Gastrocnemius medialis (tissue), 4 donors: ENCODE measurements around the gene ME1. TPM values are rescaled to one million over a fixed set of nuclear protein-coding genes. Genes with fewer than 3 reads are reported as not detected.

Source experiments
- ATAC-seq, 2 donors: fragments of 150-250 bp; one replicate each; pipeline ENCODE4 v1.9.1; 2016
- DNase-seq, 2 donors: peaks; one replicate each; pipeline ENCODE4 v3.0.0-alpha.2; 2019
- H3K27ac ChIP-seq, 4 donors: fragments of 200-600 bp; sonication (generic); 1 replicate in 1 of 4; 2 replicates in 3 of 4; pipeline ENCODE4 v1.5.1; 2016 to 2018; ENCODE audit warnings: mild to moderate bottlenecking in 2 of 4, moderate library complexity in 1 of 4
- H3K27me3 ChIP-seq, 3 donors: fragments of 200-600 bp; sonication (generic) in 2 of 3; 1 replicate in 1 of 3; 2 replicates in 2 of 3; pipeline versions ENCODE4 v1.5.1 to v1.6.0; 2016 to 2019; ENCODE audit warnings: mild to moderate bottlenecking in 1 of 3, moderate library complexity in 1 of 3
- H3K36me3 ChIP-seq, 2 donors: fragments of 200-600 bp; sonication (generic) in 1 of 2; one replicate each; pipeline ENCODE4 v1.5.1; 2017 to 2018
- H3K4me1 ChIP-seq, 2 donors: fragments of 200-600 bp; sonication (generic) in 1 of 2; one replicate each; pipeline ENCODE4 v1.5.1; 2016 to 2017; ENCODE audit warnings: mild to moderate bottlenecking in 2 of 2
- H3K4me3 ChIP-seq, 4 donors: fragments of 200-600 bp; sonication (generic) in 3 of 4; 1 replicate in 1 of 4; 2 replicates in 3 of 4; pipeline ENCODE4 v1.5.1; 2016 to 2019; ENCODE audit warnings: mild to moderate bottlenecking in 2 of 4
- H3K9me3 ChIP-seq, 3 donors: fragments of 200-600 bp; sonication (generic) in 2 of 3; 1 replicate in 1 of 3; 2 replicates in 2 of 3; pipeline ENCODE4 v1.5.1; 2016 to 2019
- CTCF ChIP-seq, 5 experiments: fragments of 450-650 bp in 3 of 5; fragments of 200-600 bp in 2 of 5; sonication (generic) in 2 of 5; IDR thresholded peaks in 4 of 5; conservative IDR thresholded peaks in 1 of 5; 1 replicate in 4 of 5; 2 replicates in 1 of 5; pipeline ENCODE4 v1.5.1; 2016 to 2019; ENCODE audit warnings: antibody characterized with exemption in 5 of 5, mild to moderate bottlenecking in 3 of 5, moderate library complexity in 3 of 5
- POLR2A ChIP-seq, 2 donors: fragments of 450-650 bp; IDR thresholded peaks; one replicate each; pipeline ENCODE4 v1.6.1; 2017; ENCODE audit warnings: antibody characterized with exemption in 2 of 2, mild to moderate bottlenecking in 2 of 2, moderate library complexity in 2 of 2
- in situ Hi-C, 4 donors: fragments of 200-750 bp; cut with MboI; loops; one replicate each; pipeline versions ENCODE4 v1.15.0 to v1.8.0; 2017; ENCODE audit warnings: low sequenced_read_pairs in 4 of 4
- intact Hi-C: fragments of 100-400 bp; cut with DNase I; formaldehyde crosslinking; loops from one replicate; pipeline ENCODE4 v1.15.1; 2023; ENCODE audit warnings: low total_unique reads
- total RNA-seq, 4 donors: library from RNA; depleted of rRNA; stranded (reverse); fragments of >200 nt; gene quantifications; one replicate each; pipeline versions ENCODE4 v1.1.0 to v1.2.3, GENCODE V29; 2016

ME1 gene
- total RNA-seq, 4 donors from 2014 or later = 15.6 to 36.8 (median 25.4) TPM

GRCh38 chr6:83431545-83432155 is 799 bp upstream of the ME1 start:
- DNase-seq = no peak
- Histone ChIP-seq H3K9me3 (no peaks in the 10 kb centered on the region), H3K27ac (peak overlapping the region; percentile 82 to 91 (median 85)), H3K36me3 (no peaks in the 10 kb centered on the region), H3K4me3 (peak overlapping the region; percentile 64 to 76 (median 70)), H3K27me3 (no peaks in the 10 kb centered on the region), H3K4me1 (peaks cover 11 to 18% of the 10 kb centered on the region in 2 donors)
- ATAC-seq = peak; percentile 19 to 26
- intact Hi-C loops = loop anchor here (2.0 to 5.0 kb wide), 2 partner anchors 41 to 86 kb away; no protein-coding TSS in a partner anchor
- in situ Hi-C loops = no loop called here
- TF ChIP-seq CTCF (IDR thresholded peaks at IDR 0.05 in 4 of 5, conservative IDR thresholded peaks at IDR 0.05 in 1 of 5) (no peak), POLR2A (IDR thresholded peaks at IDR 0.05) (no peak)

- Histone ChIP-seq H3K36me3 (no peaks in the 10 kb centered on the region), H3K9me3 (no peaks in the 10 kb centered on the region), H3K4me1 (peaks cover 11 to 18% of the 10 kb centered on the region in 2 donors), H3K27ac (peak overlapping the region; percentile 82 to 91 (median 85)), H3K4me3 (peak overlapping the region; percentile 64 to 76 (median 70)), H3K27me3 (no peaks in the 10 kb centered on the region)
- TF ChIP-seq CTCF (IDR thresholded peaks at IDR 0.05 in 4 of 5, conservative IDR thresholded peaks at IDR 0.05 in 1 of 5) (no peak), POLR2A (IDR thresholded peaks at IDR 0.05) (no peak)
- intact Hi-C loops (loop anchor here (2.0 to 5.0 kb wide), 2 partner anchors 43 to 87 kb away; no protein-coding TSS in a partner anchor), in situ Hi-C loops (no loop called here)
- DNase-seq = peak in 1 of 2 donors; percentile 43
- ATAC-seq = peak; percentile 75 to 80
These were observed 817 bp downstream of the ME1 start for GRCh38 chr6:83429857-83430610.

- in situ Hi-C loops (no loop called here), intact Hi-C loops (no loop called here)
- Histone ChIP-seq H3K27ac (peak overlapping the region; percentile 82 to 91 (median 85)), H3K27me3 (no peaks in the 10 kb centered on the region), H3K9me3 (peaks cover 0 to 5% (median 0%) of the 10 kb centered on the region in 3 donors), H3K36me3 (no peaks in the 10 kb centered on the region), H3K4me3 (peak overlapping the region in 3 of 4 donors; percentile 64 to 76 (median 66)), H3K4me1 (peaks cover 11 to 18% of the 10 kb centered on the region in 2 donors)
- no peak for ATAC-seq
- TF ChIP-seq CTCF (IDR thresholded peaks at IDR 0.05 in 4 of 5, conservative IDR thresholded peaks at IDR 0.05 in 1 of 5) (no peak), POLR2A (IDR thresholded peaks at IDR 0.05) (no peak)
- no peak for DNase-seq
These were observed 1.6 kb downstream of the ME1 start for GRCh38 chr6:83429269-83429668.

- H3K4me1 ChIP-seq = peaks cover 11 to 16% of the 10 kb centered on the region in 2 donors
- peaks cover 0 to 8% (median 0%) of the 10 kb centered on the region in 3 donors for H3K9me3 ChIP-seq
- H3K27ac ChIP-seq = no peak overlapping the region
- TF ChIP-seq POLR2A (IDR thresholded peaks at IDR 0.05) (no peak), CTCF (IDR thresholded peaks at IDR 0.05 in 4 of 5, conservative IDR thresholded peaks at IDR 0.05 in 1 of 5) (no peak)
- no peak overlapping the region for H3K4me3 ChIP-seq
- no peaks in the 10 kb centered on the region for H3K27me3 ChIP-seq
- ATAC-seq (no peak), DNase-seq (no peak)
- peaks cover 0 to 5% of the 10 kb centered on the region in 2 donors for H3K36me3 ChIP-seq
- intact Hi-C loops = no loop called here
- in situ Hi-C loops = no loop called here
These were observed 6.3 kb downstream of the ME1 start for GRCh38 chr6:83424392-83425018.
